Measurements from ENCODE around the gene MYLK2. TPM values are rescaled to one million over a fixed set of nuclear protein-coding genes. Genes with fewer than 3 reads are reported as not detected.

MYLK2 gene
- total RNA-seq, 1 experiment from 2014 or later: 0.50 TPM

GRCh38 chr20:31784354-31785044 lies 34.7 kb upstream of the MYLK2 start:
- TF ChIP-seq EZH2 (IDR thresholded peaks at IDR 0.05; ENCODE audit: low read depth) (no peak), CTCF (conservative IDR thresholded peaks at IDR 0.05) (no peak)
- POLR2A ChIA-PET (ENCODE audit: unreplicated experiment): no interaction called here
- CTCF ChIA-PET: interaction anchor here (0.6 kb wide), 1 partner anchor 555 kb away, joined by 4 read pairs; no protein-coding TSS in a partner anchor

GRCh38 chr20:31785089-31785488 lies 34.1 kb upstream of the MYLK2 start:
- POLR2A ChIA-PET (ENCODE audit: unreplicated experiment): interaction anchor here (0.7 kb wide), 1 partner anchor 73 kb away, joined by 5 read pairs; no protein-coding TSS in a partner anchor
- intact Hi-C loops (cut with micrococcal nuclease; ENCODE audit: unreplicated experiment): loop anchor here (5.0 kb wide), 1 partner anchor 33 kb away; no protein-coding TSS in a partner anchor

More at GRCh38 chr20:31784354-31785044, 34.7 kb upstream of the MYLK2 start:
- H3K4me1 ChIP-seq (replicated peaks; ENCODE audit: insufficient read depth): no peaks in the 10 kb centered on the region
- no peaks in the 10 kb centered on the region for H3K27me3 ChIP-seq (ENCODE audit: insufficient read depth, low read depth)
- DNase-seq: no peak
- no peaks in the 10 kb centered on the region for H3K79me2 ChIP-seq (ENCODE audit: low read depth)
- intact Hi-C loops (cut with micrococcal nuclease; ENCODE audit: unreplicated experiment): loop anchor here (5.0 kb wide), 1 partner anchor 32 kb away; no protein-coding TSS in a partner anchor
- H3K9me2 ChIP-seq (ENCODE audit: insufficient read depth): no peaks in the 10 kb centered on the region
- H3K4me2 ChIP-seq: no peak overlapping the region
- no TSS peak for BruUV-seq (replicated peaks)
- H3K27ac ChIP-seq: no peak overlapping the region
- no peak overlapping the region for H2AFZ ChIP-seq
- no peaks in the 10 kb centered on the region for H3K9me3 ChIP-seq (ENCODE audit: insufficient read depth, low read depth)
- H4K20me1 ChIP-seq (ENCODE audit: insufficient read depth): peaks cover 8% of the 10 kb centered on the region; the same call in 1 of the 2 replicates
- H3K4me3 ChIP-seq: no peak overlapping the region
- peaks cover 18% of the 10 kb centered on the region for H3K36me3 ChIP-seq (ENCODE audit: low read depth)
- H3F3A ChIP-seq (ENCODE audit: insufficient read depth, low read depth): peaks cover 13% of the 10 kb centered on the region; the same call in 1 of the 2 replicates

GRCh38 chr20:31788578-31788977 lies 30.6 kb upstream of the MYLK2 start:
- no TSS peak for BruUV-seq (replicated peaks)
- H3K36me3 ChIP-seq (ENCODE audit: low read depth): peaks cover 22% of the 10 kb centered on the region
- H3K4me2 ChIP-seq: no peak overlapping the region
- TF ChIP-seq EZH2 (IDR thresholded peaks at IDR 0.05; ENCODE audit: low read depth) (no peak), CTCF (conservative IDR thresholded peaks at IDR 0.05) (no peak; the same call in 1 of the 2 replicates)
- no peaks in the 10 kb centered on the region for H3K27me3 ChIP-seq (ENCODE audit: insufficient read depth, low read depth)
- DNase-seq: no peak
- H3K27ac ChIP-seq: no peak overlapping the region
- intact Hi-C loops (cut with micrococcal nuclease; ENCODE audit: unreplicated experiment): loop anchor here (5.0 kb wide), 1 partner anchor 36 kb away; no protein-coding TSS in a partner anchor
- H3F3A ChIP-seq (ENCODE audit: insufficient read depth, low read depth): peaks cover 7% of the 10 kb centered on the region; the same call in 1 of the 2 replicates
- peaks cover 12% of the 10 kb centered on the region; the same call in 1 of the 2 replicates for H4K20me1 ChIP-seq (ENCODE audit: insufficient read depth)
- POLR2A ChIA-PET (ENCODE audit: unreplicated experiment): interaction anchor here (0.7 kb wide), 1 partner anchor 84 kb away, joined by 3 read pairs; no protein-coding TSS in a partner anchor
- H3K4me1 ChIP-seq (replicated peaks; ENCODE audit: insufficient read depth): no peaks in the 10 kb centered on the region
- no peaks in the 10 kb centered on the region for H3K79me2 ChIP-seq (ENCODE audit: low read depth)
- CTCF ChIA-PET: no interaction called here
- no peaks in the 10 kb centered on the region for H3K9me2 ChIP-seq (ENCODE audit: insufficient read depth)
- no peak overlapping the region for H3K4me3 ChIP-seq
- H2AFZ ChIP-seq: no peak overlapping the region
- no peaks in the 10 kb centered on the region for H3K9me3 ChIP-seq (ENCODE audit: insufficient read depth, low read depth)

More at GRCh38 chr20:31785089-31785488, 34.1 kb upstream of the MYLK2 start:
- Histone ChIP-seq H4K20me1 (ENCODE audit: insufficient read depth) (peaks cover 8% of the 10 kb centered on the region; the same call in 1 of the 2 replicates), H3F3A (ENCODE audit: insufficient read depth, low read depth) (peaks cover 11% of the 10 kb centered on the region; the same call in 1 of the 2 replicates), H3K4me1 (replicated peaks; ENCODE audit: insufficient read depth) (no peaks in the 10 kb centered on the region), H3K9me2 (ENCODE audit: insufficient read depth) (no peaks in the 10 kb centered on the region), H3K36me3 (ENCODE audit: low read depth) (peaks cover 19% of the 10 kb centered on the region), H2AFZ (no peak overlapping the region), H3K4me2 (no peak overlapping the region), H3K27me3 (ENCODE audit: insufficient read depth, low read depth) (no peaks in the 10 kb centered on the region), H3K9me3 (ENCODE audit: insufficient read depth, low read depth) (no peaks in the 10 kb centered on the region), H3K27ac (no peak overlapping the region), H3K4me3 (no peak overlapping the region), H3K79me2 (ENCODE audit: low read depth) (no peaks in the 10 kb centered on the region)
- no TSS peak for BruUV-seq (replicated peaks)
- DNase-seq: no peak
- CTCF ChIA-PET: interaction anchor here (0.6 kb wide), 1 partner anchor 555 kb away, joined by 4 read pairs; no protein-coding TSS in a partner anchor
- TF ChIP-seq CTCF (conservative IDR thresholded peaks at IDR 0.05): no peak
- no peak for TF ChIP-seq EZH2 (IDR thresholded peaks at IDR 0.05; ENCODE audit: low read depth)

Data from PC-9 (cell line).